ENCODE data around the gene IGFBP5.

IGFBP5 gene

DNA sequence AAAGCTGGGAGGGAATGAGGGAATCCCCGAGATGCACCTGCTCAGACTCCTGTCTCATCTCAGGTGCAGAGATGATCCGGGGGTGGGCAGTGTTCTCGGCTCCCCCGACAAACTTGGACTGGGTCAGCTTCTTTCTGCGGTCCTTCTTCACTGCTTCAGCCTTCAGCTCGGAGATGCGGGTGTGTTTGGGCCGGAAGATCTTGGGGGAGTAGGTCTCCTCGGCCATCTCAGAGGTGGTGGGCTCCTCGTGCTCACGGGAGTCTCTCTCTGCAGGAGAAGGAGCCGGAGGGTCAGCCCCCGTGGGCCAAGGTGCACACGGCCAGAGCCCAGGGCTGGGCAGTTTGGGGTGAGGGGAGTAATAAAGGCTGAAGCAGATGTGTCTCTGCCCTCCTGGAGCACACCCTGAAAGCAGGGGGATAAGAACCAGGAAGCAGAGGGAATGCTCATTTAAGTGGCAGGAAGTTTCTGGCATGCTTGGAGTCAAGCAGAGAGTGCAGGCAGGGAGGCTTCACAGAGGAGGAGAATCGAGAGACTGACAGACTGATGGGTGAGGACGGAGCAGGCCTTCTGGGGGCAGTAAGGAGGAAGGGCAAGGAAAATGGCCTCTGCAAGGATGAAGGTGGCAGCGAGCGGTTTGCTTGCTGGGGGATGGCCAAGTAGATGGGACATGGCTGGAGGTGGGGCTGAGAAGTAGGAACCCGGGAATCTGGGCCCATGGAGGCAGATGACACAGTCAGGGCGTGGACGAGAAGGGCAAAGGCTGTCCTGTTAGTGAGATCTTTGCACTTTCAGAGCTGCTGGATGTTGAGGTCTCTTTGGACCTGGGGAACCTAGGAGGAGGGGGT is 16.3 kb downstream of the IGFBP5 start:
- Histone ChIP-seq H3K9ac (no peak overlapping the region), H3K4me2 (ENCODE audit: low read length) (no peak overlapping the region), H3K27me3 (ENCODE audit: control insufficient read depth, insufficient read depth, low read length) (no peaks in the 10 kb centered on the region), H3K27ac (no peak overlapping the region), H2AFZ (no peak overlapping the region), H3K36me3 (ENCODE audit: control insufficient read depth, insufficient read depth, low read length) (no peaks in the 10 kb centered on the region), H3K79me2 (no peaks in the 10 kb centered on the region), H3K4me1 (peaks cover 4% of the 10 kb centered on the region), H3K9me3 (ENCODE audit: control insufficient read depth, low read length) (no peaks in the 10 kb centered on the region), H3K4me3 (ENCODE audit: low read depth, low read length) (no peak overlapping the region)
- TF ChIP-seq, protein P1, sequence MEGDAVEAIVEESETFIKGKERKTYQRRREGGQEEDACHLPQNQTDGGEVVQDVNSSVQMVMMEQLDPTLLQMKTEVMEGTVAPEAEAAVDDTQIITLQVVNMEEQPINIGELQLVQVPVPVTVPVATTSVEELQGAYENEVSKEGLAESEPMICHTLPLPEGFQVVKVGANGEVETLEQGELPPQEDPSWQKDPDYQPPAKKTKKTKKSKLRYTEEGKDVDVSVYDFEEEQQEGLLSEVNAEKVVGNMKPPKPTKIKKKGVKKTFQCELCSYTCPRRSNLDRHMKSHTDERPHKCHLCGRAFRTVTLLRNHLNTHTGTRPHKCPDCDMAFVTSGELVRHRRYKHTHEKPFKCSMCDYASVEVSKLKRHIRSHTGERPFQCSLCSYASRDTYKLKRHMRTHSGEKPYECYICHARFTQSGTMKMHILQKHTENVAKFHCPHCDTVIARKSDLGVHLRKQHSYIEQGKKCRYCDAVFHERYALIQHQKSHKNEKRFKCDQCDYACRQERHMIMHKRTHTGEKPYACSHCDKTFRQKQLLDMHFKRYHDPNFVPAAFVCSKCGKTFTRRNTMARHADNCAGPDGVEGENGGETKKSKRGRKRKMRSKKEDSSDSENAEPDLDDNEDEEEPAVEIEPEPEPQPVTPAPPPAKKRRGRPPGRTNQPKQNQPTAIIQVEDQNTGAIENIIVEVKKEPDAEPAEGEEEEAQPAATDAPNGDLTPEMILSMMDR (IDR thresholded peaks at IDR 0.05): no peak

DNA sequence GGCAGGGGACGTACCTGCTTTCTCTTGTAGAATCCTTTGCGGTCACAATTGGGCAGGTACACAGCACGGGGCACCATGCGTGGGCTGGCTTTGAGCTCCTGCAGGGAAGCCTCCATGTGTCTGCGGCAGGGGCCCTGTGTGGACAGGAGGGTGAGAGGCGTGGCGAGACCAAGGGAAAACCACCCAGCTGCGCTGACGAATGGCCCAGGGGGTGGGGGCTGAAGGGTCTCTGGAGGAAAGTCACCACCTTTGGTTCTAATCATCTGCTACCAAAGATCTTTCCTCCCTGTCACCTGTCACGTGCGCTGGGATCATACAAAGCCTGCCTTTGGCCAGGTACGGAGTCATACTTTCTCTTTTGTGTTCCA is 17.3 kb downstream of the IGFBP5 start:
- peaks cover 4% of the 10 kb centered on the region for H3K4me1 ChIP-seq
- no peak overlapping the region for H3K9ac ChIP-seq
- no peaks in the 10 kb centered on the region for H3K79me2 ChIP-seq
- no peak overlapping the region for H3K4me2 ChIP-seq (ENCODE audit: low read length)
- no peaks in the 10 kb centered on the region for H3K27me3 ChIP-seq (ENCODE audit: control insufficient read depth, insufficient read depth, low read length)
- H3K9me3 ChIP-seq (ENCODE audit: control insufficient read depth, low read length): no peaks in the 10 kb centered on the region
- no peak overlapping the region for H2AFZ ChIP-seq
- no peaks in the 10 kb centered on the region for H3K36me3 ChIP-seq (ENCODE audit: control insufficient read depth, insufficient read depth, low read length)
- no peak overlapping the region for H3K27ac ChIP-seq
- no peak overlapping the region for H3K4me3 ChIP-seq (ENCODE audit: low read depth, low read length)
- TF ChIP-seq, protein P1 (IDR thresholded peaks at IDR 0.05): no peak

DNA sequence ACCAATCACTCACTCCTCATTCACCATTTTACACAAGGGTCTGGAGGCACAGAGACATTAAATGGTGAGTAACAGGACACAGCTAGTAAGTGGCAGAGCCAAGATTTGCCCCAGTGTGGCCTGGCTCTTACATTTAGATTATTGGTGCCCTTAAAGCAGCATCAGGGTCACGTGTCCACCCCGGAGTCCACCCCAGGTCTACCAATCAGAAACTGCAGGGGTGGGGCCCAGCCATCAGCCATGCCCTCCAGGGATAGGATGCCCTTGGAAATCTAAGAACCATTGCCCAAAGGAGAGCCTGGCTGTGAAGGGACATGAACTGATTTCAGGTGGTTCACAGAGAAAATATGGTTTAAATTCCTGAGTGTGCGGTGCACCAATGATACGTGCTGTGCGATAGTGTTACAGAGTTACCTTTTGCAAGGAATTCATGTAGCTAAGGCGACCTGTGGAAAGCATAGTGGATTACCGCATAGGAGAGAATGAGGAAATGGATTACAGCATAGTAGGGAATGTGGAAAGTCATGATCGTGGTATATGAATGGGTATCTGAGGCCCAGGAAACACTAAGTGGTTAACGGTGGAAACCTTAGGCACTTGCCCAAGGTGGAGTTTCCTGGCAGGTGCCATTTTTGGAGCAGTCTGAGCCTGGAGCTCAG is 17.8 kb downstream of the IGFBP5 start:
- Histone ChIP-seq H3K4me1 (peaks cover 4% of the 10 kb centered on the region), H3K9me3 (ENCODE audit: control insufficient read depth, low read length) (no peaks in the 10 kb centered on the region), H3K79me2 (no peaks in the 10 kb centered on the region), H2AFZ (no peak overlapping the region), H3K36me3 (ENCODE audit: control insufficient read depth, insufficient read depth, low read length) (no peaks in the 10 kb centered on the region), H3K27ac (no peak overlapping the region), H3K27me3 (ENCODE audit: control insufficient read depth, insufficient read depth, low read length) (no peaks in the 10 kb centered on the region), H3K4me2 (ENCODE audit: low read length) (no peak overlapping the region), H3K4me3 (ENCODE audit: low read depth, low read length) (no peak overlapping the region), H3K9ac (no peak overlapping the region)
- TF ChIP-seq, protein P1 (IDR thresholded peaks at IDR 0.05): no peak

DNA sequence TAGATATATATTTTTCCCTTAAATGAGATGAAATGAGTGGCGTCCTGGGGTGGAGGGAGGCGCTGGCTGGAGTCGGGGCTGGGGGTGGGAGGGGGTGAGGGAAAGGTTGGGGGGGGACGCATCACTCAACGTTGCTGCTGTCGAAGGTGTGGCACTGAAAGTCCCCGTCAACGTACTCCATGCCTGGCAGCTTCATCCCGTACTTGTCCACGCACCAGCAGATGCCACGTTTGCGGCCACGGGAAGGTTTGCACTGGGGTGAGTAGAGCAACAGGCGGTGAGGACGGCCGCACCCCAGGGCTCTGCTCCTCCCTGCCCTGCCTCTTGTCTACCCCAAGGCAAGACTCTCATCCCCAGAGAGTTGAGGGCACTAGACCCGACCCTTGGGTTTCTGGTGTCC is 18.7 kb downstream of the IGFBP5 start:
- Histone ChIP-seq H2AFZ (no peak overlapping the region), H3K9me3 (ENCODE audit: control insufficient read depth, low read length) (no peaks in the 10 kb centered on the region), H3K4me2 (ENCODE audit: low read length) (no peak overlapping the region), H3K9ac (no peak overlapping the region), H3K27ac (no peak overlapping the region), H3K27me3 (ENCODE audit: control insufficient read depth, insufficient read depth, low read length) (no peaks in the 10 kb centered on the region), H3K79me2 (no peaks in the 10 kb centered on the region), H3K4me3 (ENCODE audit: low read depth, low read length) (no peak overlapping the region), H3K36me3 (ENCODE audit: control insufficient read depth, insufficient read depth, low read length) (no peaks in the 10 kb centered on the region), H3K4me1 (no peaks in the 10 kb centered on the region)
- TF ChIP-seq, protein P1 (IDR thresholded peaks at IDR 0.05): no peak

Measured in parathyroid adenoma (tissue), 2 donors.